BJ (cell line): Measurements from ENCODE around the gene ITM2B. TPM values are rescaled to one million over a fixed set of nuclear protein-coding genes. Genes with fewer than 3 reads are reported as not detected.
A peak's percentile ranks its signal among the peaks of the same experiment; 100 is the strongest.
"Not testable (repeated sequence)": the region's sequence is repeated elsewhere in the genome, so short reads cannot be mapped to it uniquely, and the experiment has no call there.

Source experiments
- CTCF ChIA-PET: fragments of 350-600 bp; formaldehyde crosslinking; extraction: SDS; loops from one replicate; lab custom pipeline; 2021; ENCODE audit warnings: antibody characterized with exemption, inconsistent platforms; lab: Yijun Ruan, JAX
- POLR2A ChIA-PET: fragments of 300-600 bp; sonication (Branson Sonifier 250); formaldehyde crosslinking; extraction: SDS; loops from one replicate; lab custom pipeline; 2021; ENCODE audit warnings: antibody characterized with exemption; lab: Charles Lee
- DNase-seq: peaks from one replicate; pipeline ENCODE4 v3.0.0-alpha.2; 2011; ENCODE audit warnings: low read depth
- H3K27me3 ChIP-seq: 2 replicates; pipeline ENCODE4 v1.6.0; 2011; ENCODE audit warnings: low read length; ENCODE audit not compliant: control insufficient read depth, insufficient read depth
- H3K36me3 ChIP-seq: 2 replicates; pipeline ENCODE4 v1.5.1; 2011; ENCODE audit warnings: low read length; ENCODE audit not compliant: control insufficient read depth, insufficient read depth
- H3K4me3 ChIP-seq: 2 replicates; pipeline ENCODE4 v1.5.1; 2011; ENCODE audit warnings: low read depth, mild to moderate bottlenecking, control low read depth, low read length
- CTCF ChIP-seq: IDR thresholded peaks from 2 replicates; pipeline ENCODE4 v1.5.1; 2011; ENCODE audit warnings: low read depth, mild to moderate bottlenecking, control low read depth, inconsistent platforms, low read length, moderate library complexity; ENCODE audit not compliant: insufficient read depth
- polyA plus RNA-seq: library from polyadenylated mRNA; depleted of rRNA; stranded (reverse); fragments of >200 nt; gene quantifications from 2 replicates; pipeline ENCODE4 v1.2.3, GENCODE V29; 2011

The ITM2B gene
- polyA plus RNA-seq, 1 experiment: 173 TPM

GRCh38 chr13:48233889-48234488 lies 983 bp downstream of the ITM2B start:
- ChIA-PET POLR2A (no interaction called here), CTCF (interaction anchor here (1.4 to 1.7 kb wide), 2 partner anchors 9 to 139 kb away, joined by 3 read pairs; partner anchors contain the start of gene MED4)
- H3K4me3 ChIP-seq: peak overlapping the region; percentile 54
- H3K36me3 ChIP-seq: no peaks in the 10 kb centered on the region
- DNase-seq: no peak
- H3K27me3 ChIP-seq: no peaks in the 10 kb centered on the region
- TF ChIP-seq CTCF: no peak

GRCh38 chr13:48234566-48235340 lies 1.7 kb downstream of the ITM2B start:
- POLR2A ChIA-PET: no interaction called here
- no peak for DNase-seq
- CTCF ChIA-PET: interaction anchor here (0.9 to 1.4 kb wide), 2 partner anchors 23 to 108 kb away, joined by 3 read pairs; no protein-coding TSS in a partner anchor
- no peaks in the 10 kb centered on the region for H3K36me3 ChIP-seq
- H3K4me3 ChIP-seq: peak overlapping the region; percentile 54
- TF ChIP-seq CTCF: no peak
- no peaks in the 10 kb centered on the region for H3K27me3 ChIP-seq

GRCh38 chr13:48235341-48236135 lies 2.5 kb downstream of the ITM2B start:
- Histone ChIP-seq H3K27me3 (no peaks in the 10 kb centered on the region), H3K4me3 (peak overlapping the region; percentile 54), H3K36me3 (no peaks in the 10 kb centered on the region)
- DNase-seq: no peak
- no peak for TF ChIP-seq CTCF
- CTCF ChIA-PET: interaction anchor here (0.9 to 1.4 kb wide), 2 partner anchors 22 to 109 kb away, joined by 3 read pairs; no protein-coding TSS in a partner anchor
- POLR2A ChIA-PET: no interaction called here

- no peak overlapping the region for H3K4me3 ChIP-seq
- TF ChIP-seq CTCF: no peak
- no peaks in the 10 kb centered on the region for H3K36me3 ChIP-seq
- no peaks in the 10 kb centered on the region for H3K27me3 ChIP-seq
- ChIA-PET CTCF (interaction anchor here (0.7 to 1.9 kb wide), 2 partner anchors 8 to 11 kb away, joined by 3 to 6 read pairs; no protein-coding TSS in a partner anchor), POLR2A (no interaction called here)
- DNase-seq: no peak
These were observed 3.7 kb downstream of the ITM2B start for GRCh38 chr13:48236528-48237353.

GRCh38 chr13:48239369-48239768 lies 6.4 kb downstream of the ITM2B start:
- DNase-seq, CTCF ChIA-PET, H3K4me3 ChIP-seq, H3K27me3 ChIP-seq, POLR2A ChIA-PET, H3K36me3 ChIP-seq: not testable (repeated sequence)
